Endodermal cell (in vitro differentiated cells): ENCODE measurements around the gene PAPOLA. TPM values are rescaled to one million over a fixed set of nuclear protein-coding genes. Genes with fewer than 3 reads are reported as not detected.

Experiments
- DNase-seq: peaks from one replicate; pipeline ENCODE4 v3.0.0-alpha.2; 2017
- H3K27ac ChIP-seq: 2 replicates; pipeline ENCODE4 v1.5.1; 2013; ENCODE audit warnings: mild to moderate bottlenecking, low read depth, low read length, moderate library complexity
- H3K27me3 ChIP-seq: 2 replicates; pipeline ENCODE4 v1.6.1; 2013; ENCODE audit warnings: mild to moderate bottlenecking, low read length, moderate library complexity; ENCODE audit not compliant: insufficient read depth, control insufficient read depth, poor library complexity, severe bottlenecking
- H3K36me3 ChIP-seq: 2 replicates; pipeline ENCODE4 v1.7.0; 2013; ENCODE audit warnings: mild to moderate bottlenecking, low read length, moderate library complexity; ENCODE audit not compliant: control insufficient read depth, insufficient read depth
- H3K4me1 ChIP-seq: one replicate; pipeline ENCODE4 v1.7.0; 2013; ENCODE audit warnings: low read length; ENCODE audit not compliant: control insufficient read depth, insufficient read depth
- H3K4me3 ChIP-seq: 2 replicates; pipeline ENCODE4 v1.5.1; 2013; ENCODE audit warnings: mild to moderate bottlenecking, low read length, moderate library complexity
- H3K9ac ChIP-seq: 2 replicates; pipeline ENCODE4 v1.6.1; 2013; ENCODE audit warnings: mild to moderate bottlenecking, low read length, moderate library complexity; ENCODE audit not compliant: poor library complexity, severe bottlenecking; ENCODE audit errors: extremely low read depth
- H3K9me3 ChIP-seq: 2 replicates; pipeline ENCODE4 v1.6.1; 2013; ENCODE audit warnings: mild to moderate bottlenecking, low read length, moderate library complexity; ENCODE audit not compliant: control insufficient read depth
- H3K27ac Mint-ChIP-seq: 2 replicates; pipeline ENCODE4 v1.8.0; 2020; ENCODE audit warnings: mixed read lengths
- H3K27me3 Mint-ChIP-seq: 2 replicates; pipeline ENCODE4 v1.8.0; 2021; ENCODE audit warnings: mild to moderate bottlenecking, mixed read lengths; ENCODE audit not compliant: insufficient read depth
- H3K36me3 Mint-ChIP-seq: 2 replicates; pipeline ENCODE4 v1.8.0; 2020; ENCODE audit warnings: low read depth, mixed read lengths
- H3K4me1 Mint-ChIP-seq: 2 replicates; pipeline ENCODE4 v1.8.0; 2020; ENCODE audit warnings: mixed read lengths
- H3K4me3 Mint-ChIP-seq: 2 replicates; pipeline ENCODE4 v1.8.0; 2020; ENCODE audit warnings: mild to moderate bottlenecking, moderate library complexity, mixed read lengths
- H3K9me3 Mint-ChIP-seq: 2 replicates; pipeline ENCODE4 v1.8.0; 2020; ENCODE audit warnings: mild to moderate bottlenecking, mixed read lengths
- CTCF ChIP-seq: fragments of 200-600 bp; sonication (generic); conservative IDR thresholded peaks from 2 replicates; pipeline ENCODE4 v1.5.0; 2021; ENCODE audit warnings: antibody characterized with exemption, mild to moderate bottlenecking
- WGBS, 2 experiments: methylation state at CpG; one replicate each; pipeline versions ENCODE4 v1.1.5 to v1.1.7; 2013; ENCODE audit warnings: missing lambda C conversion rate in 2 of 2, mixed read lengths in 1 of 2; ENCODE audit not compliant: insufficient coverage in 1 of 2, insufficient read length in 1 of 2; 5-methylcytosine and 5-hydroxymethylcytosine counted together
- total RNA-seq, 2 donors: library from RNA; stranded (reverse); fragmentation: NEBNext Ultra II Directional in 1 of 2; extraction: Animal tissue kit (Norgen Biotek cat#: 25700) in 1 of 2; gene quantifications; 2 replicates in 1 of 2; 3 replicates in 1 of 2; pipeline ENCODE4 v1.2.1, GENCODE V29; 2021

The PAPOLA gene
- total RNA-seq, 2 donors from 2014 or later, result 218 to 225 TPM

DNA sequence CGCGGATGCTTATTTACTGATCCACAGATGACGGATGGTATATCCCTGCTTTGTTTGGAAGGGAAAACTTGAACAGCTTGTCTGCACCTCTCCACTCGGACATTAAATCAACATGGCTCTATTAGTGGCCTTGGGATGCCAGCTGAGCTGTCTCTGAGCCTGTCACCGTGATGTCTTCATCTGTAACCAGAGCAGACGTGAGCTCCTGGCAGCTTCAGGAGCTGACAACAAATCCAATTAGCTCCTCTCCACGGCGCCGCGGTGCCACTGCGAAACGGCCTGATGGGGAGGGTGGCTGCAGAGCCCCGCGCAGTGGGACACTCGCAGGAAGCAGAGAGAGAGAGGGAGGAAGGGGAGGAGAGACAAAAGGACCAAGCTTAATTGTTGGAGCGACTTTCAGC, 112.3 kb downstream of the PAPOLA start:
- peaks cover 7% of the 10 kb centered on the region for H3K9me3 Mint-ChIP-seq
- H3K4me3 ChIP-seq, result no peak overlapping the region
- H3K9ac ChIP-seq, result no peak overlapping the region
- no peak for TF ChIP-seq CTCF
- no peaks in the 10 kb centered on the region for H3K36me3 Mint-ChIP-seq
- peaks cover 5% of the 10 kb centered on the region for H3K4me1 Mint-ChIP-seq
- H3K4me3 Mint-ChIP-seq, result no peak overlapping the region
- H3K27me3 Mint-ChIP-seq, result peaks cover 23% of the 10 kb centered on the region
- no peaks in the 10 kb centered on the region for H3K36me3 ChIP-seq
- peaks cover 5% of the 10 kb centered on the region for H3K9me3 ChIP-seq
- no peak overlapping the region for H3K27ac Mint-ChIP-seq
- no peaks in the 10 kb centered on the region for H3K27me3 ChIP-seq
- no peaks in the 10 kb centered on the region for H3K4me1 ChIP-seq
- WGBS, 2 experiments, result 87 to 89% methylated on average over 11 to 16 of the region's 16 CpGs
- no peak for DNase-seq
- no peak overlapping the region for H3K27ac ChIP-seq

DNA sequence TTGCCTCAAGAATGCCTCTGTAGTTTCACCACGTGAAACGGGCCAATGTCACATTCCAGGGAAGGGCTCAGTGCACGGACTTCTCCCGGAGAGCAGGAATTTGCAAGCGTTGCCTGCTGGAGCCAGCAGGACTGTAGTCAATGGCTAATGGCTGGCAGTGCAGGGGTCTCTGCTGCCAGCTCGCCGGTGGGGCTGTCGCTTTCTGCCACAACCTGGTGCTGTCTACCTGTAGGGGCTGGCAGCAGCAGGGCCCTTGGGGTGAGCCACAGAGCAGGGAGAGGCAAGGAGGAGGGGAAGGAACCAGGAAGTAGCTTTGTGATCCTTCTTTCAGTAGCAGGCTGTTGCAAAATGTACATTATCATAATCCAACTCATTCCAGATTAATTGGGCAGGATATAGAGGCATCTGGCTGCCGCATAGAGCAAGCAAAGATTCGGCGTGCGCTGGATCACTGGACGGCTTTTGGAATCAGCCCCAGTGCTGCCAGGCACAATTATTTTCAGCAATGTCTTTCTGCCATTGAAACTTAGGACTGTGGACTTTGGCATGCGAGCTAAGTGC, 114.1 kb downstream of the PAPOLA start:
- Mint-ChIP-seq H3K27ac (peak overlapping the region; percentile 33), H3K9me3 (no peaks in the 10 kb centered on the region), H3K36me3 (no peaks in the 10 kb centered on the region), H3K4me1 (peaks cover 5% of the 10 kb centered on the region), H3K4me3 (no peak overlapping the region), H3K27me3 (peaks cover 18% of the 10 kb centered on the region)
- Histone ChIP-seq H3K4me1 (no peaks in the 10 kb centered on the region), H3K36me3 (no peaks in the 10 kb centered on the region), H3K27me3 (no peaks in the 10 kb centered on the region), H3K9ac (no peak overlapping the region), H3K27ac (no peak overlapping the region), H3K9me3 (no peaks in the 10 kb centered on the region), H3K4me3 (no peak overlapping the region)
- peak; percentile 81 for DNase-seq
- 80 to 88% methylated on average over 11 to 14 of the region's 14 CpGs for WGBS, 2 experiments
- TF ChIP-seq CTCF, result no peak

Other genes with a start within 250 kb of the PAPOLA start
- under 1 TPM in 1 of 2 donors, not detected in 1; 0.24 TPM for gene BDKRB1, start 246.2 kb upstream of the PAPOLA start, total RNA-seq
- gene ATG2B, start 139.0 kb upstream of the PAPOLA start, total RNA-seq, result 10 to 100 TPM in 1 of 2 donors, 1 to 10 TPM in 1; 9.7 to 14.1 TPM
- gene GSKIP, start 138.9 kb upstream of the PAPOLA start, total RNA-seq, result 10 to 100 TPM; 43.7 to 44.4 TPM
- 1 to 10 TPM; 3.8 to 6.2 TPM for gene AK7, start 110.3 kb upstream of the PAPOLA start, total RNA-seq